GM21447 (cell line): ENCODE data around the gene MYRFL.
"Not testable (repeated sequence)": the region's sequence is repeated elsewhere in the genome, so short reads cannot be mapped to it uniquely, and the experiment has no call there.

Experiments used
- ATAC-seq: cut with Tn5 transposase; IDR thresholded peaks from one replicate; pipeline ENCODE4 v1.9.1; 2021; ENCODE audit not compliant: unreplicated experiment

The MYRFL gene

DNA sequence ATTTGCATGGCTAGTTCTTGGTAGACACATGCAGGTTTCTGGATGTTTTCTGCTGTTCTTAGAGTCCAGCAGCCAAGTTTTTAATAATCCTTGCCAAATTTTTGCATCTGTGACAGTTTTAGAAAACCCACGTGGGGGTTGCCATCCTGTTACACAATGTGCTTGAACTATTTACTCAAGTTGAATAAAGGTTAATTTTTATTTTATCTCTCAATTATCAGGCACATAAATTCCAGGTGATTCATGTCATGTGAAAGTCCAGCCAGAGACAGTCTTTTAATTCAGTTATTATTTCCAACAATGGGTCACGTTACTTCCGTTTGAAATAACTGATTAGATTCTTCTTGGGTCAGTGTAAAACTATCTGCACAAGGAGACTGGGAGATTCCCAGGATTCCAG, 15.7 kb downstream of the MYRFL start:
- ATAC-seq = no peak

DNA sequence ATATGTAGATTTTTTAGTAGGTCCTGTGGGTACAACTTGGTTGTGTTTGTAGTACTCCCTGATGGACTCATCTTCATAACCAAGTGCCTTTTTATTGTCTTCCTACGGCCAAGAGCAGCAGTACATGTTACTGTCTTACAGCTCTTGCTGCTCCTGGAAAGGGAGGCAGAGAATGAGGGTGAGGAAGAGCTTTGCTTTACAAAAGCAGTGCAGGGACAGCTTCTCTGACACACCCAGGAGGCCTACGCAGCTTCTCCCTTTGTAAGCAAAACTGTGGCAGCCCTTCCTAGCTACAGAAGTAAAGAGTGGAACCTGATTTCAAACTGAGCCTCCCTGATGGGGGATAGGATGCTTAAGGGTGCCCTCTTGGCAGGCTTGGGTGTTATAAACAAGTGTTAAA, 18.6 kb downstream of the MYRFL start:
- ATAC-seq = no peak

DNA sequence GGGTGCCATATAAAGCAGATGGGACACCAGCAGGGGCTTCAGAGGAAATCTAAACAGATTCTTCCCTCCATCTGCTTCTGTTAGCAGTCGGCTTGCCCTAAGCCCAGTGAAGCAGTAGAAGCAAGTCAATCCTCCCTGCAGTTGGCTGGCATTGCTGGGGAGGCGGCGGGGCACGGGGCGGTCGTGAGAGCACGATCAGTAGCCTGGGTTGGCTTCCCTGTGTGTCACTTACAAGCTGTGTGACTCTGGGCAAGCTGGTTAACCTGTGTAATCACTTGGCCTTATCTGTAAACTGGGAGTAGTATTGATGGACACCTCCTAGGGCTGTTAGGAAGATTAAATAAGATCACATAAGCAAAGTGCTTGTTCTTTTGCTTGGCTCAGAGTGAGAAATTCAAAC, 19.4 kb downstream of the MYRFL start:
- no peak for ATAC-seq

DNA sequence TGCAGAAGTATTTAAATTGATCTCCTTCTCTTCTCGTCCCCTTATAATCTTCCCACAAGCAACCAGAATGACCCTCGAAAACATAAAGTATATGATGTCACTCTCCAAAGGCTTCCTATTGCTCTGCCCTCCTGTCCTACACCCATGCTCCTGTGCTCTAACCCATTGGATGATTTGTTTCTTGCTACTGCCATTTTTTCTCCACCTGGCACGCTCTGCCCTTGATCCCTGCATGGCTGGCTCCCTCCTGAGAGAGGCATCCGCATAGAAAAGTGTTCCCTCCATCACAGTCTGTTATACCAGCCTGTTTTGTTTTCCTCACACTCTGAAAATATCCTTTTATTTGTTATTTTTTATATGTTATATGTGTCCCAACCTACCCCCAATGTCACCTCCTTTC, 19.8 kb downstream of the MYRFL start:
- no peak for ATAC-seq

DNA sequence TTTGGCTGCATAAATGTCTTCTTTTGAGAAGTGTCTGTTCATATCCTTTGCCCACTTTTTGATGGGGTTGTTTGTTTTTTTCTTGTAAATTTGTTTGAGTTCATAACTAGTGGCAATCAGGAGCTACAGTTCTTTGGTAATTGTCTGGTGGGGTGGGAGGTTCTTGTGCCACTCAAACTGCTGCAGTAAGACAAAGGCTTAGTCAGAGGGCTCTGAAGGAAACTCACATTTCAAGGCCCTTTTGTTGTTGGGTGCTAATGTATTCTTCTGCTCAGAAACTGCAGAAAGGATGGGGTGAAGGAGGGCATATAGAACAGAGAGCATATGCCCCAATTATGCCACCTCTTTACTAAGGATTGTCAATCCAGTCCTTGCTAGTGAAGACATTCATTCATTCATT, 21.9 kb downstream of the MYRFL start:
- no peak for ATAC-seq

DNA sequence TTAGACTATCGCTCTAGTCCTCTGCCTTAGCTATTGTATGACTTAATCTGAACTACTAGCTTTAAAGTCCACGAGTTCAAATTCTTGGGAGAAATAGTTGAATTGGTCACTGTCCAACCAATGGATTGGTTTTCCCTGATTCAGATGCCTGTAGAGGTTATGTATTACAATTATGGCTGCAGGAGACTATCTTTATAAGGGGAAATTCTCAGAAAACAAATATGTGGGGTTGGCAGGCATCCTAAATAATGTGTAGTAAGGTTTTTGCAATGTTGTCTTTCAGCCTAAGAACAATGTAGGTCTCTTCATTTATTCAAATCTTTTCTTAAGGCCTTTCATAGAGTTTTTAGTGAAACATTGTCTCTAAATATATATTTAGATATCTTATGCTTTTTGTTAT, 26.9 kb downstream of the MYRFL start:
- ATAC-seq = no peak

DNA sequence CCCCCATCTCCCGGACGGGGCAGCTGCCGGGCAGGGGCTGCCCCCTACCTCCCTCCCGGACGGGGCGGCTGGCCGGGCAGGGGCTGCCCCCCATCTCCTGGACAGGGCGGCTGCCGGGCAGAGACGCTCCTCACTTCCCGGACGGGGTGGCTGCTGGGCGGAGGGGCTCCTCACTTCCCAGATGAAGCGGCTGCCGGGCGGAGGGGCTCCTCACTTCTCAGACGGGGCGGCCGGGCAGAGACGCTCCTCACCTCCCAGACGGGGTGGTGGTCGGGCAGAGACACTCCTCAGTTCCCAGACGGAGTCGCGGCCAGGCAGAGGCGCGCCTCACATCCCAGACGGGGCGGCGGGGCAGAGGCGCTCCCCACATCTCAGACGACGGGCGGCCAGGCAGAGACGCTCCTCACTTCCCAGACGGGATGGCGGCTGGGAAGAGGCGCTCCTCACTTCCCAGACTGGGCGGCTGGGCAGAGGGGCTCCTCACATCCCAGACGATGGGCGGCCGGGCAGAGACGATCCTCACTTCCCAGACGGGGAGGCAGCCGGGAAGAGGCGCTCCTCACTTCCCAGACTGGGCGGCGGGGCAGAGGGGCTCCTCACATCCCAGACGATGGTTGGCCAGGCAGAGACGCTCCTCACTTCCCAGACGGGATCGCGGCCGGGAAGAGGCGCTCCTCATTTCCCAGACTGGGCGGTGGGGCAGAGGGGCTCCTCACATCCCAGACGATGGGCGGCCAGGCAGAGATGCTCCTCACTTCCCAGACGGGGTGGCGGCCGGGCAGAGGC, 28.3 kb downstream of the MYRFL start:
- not testable (repeated sequence) for ATAC-seq

DNA sequence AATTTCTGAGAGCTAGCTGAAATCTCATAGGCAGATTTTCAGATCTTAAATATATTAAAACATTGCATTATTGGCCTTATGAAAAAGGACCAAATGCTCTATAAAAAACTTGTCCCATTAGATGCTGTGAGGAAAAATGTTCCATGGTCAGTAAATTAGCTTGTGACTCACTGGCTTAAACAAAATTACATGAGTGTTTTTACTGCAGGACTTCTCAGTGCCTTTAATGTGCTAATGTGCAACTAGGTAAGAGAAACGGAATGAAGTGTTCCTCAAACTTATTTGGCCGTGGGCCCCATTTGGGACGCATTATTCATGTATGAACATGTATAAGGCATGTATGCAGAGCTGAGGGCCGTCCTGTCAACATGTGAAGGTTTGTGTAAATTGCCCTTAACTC, 41.7 kb downstream of the MYRFL start:
- ATAC-seq = no peak

DNA sequence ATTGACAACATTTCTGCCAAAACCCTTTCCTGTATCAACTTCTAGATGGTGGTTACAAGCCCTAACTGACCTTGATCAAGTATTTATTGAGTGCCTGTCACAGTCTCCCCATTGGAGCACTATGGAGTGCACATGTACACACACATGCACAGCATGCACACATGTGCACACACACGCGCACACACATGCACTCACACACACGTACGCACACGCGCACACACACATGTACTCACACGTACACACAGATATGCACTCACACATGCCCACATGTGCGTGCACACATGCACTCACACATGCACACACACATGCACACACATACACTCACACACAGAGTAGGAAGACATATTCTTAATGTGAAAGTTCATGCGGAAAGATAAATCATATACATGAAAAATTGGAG, 43.7 kb downstream of the MYRFL start:
- ATAC-seq = no peak

DNA sequence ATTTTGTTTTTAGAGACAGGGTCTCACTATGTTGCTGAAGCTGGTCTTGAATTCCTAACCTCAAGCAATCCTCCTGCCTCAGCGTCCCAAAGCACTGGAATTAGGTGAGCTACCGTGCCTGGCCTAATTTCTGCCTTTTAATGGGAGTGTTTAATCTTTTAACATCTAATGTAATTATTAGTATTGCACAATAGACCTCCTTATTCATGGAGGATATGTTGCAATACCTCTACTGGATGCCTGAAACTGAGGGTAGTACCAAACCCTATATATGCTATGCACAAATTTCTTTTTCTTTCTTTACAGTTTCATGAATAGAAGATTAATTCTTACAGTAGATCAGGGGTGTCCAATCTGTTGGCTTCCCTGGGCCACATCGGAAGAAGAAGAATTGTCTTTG, 47.8 kb downstream of the MYRFL start:
- ATAC-seq = no peak

DNA sequence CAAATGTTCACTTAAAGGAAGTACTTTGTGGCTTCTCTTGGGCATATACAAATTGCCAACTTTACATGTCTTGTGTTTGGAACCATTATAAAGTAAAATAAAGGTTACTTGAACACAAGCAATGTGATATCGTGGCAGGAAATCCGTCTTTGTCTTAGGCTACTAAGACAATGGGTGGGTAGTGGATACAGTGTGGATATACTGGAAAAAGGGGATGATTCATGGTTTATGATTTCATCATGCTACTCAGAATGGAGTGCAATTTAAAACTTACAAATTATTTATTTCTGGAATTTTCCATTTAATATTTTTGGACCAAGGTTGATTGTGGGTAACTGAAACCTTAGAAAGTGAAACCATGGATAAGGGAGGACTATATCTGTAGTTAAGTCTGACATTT, 48.4 kb downstream of the MYRFL start:
- ATAC-seq = no peak

DNA sequence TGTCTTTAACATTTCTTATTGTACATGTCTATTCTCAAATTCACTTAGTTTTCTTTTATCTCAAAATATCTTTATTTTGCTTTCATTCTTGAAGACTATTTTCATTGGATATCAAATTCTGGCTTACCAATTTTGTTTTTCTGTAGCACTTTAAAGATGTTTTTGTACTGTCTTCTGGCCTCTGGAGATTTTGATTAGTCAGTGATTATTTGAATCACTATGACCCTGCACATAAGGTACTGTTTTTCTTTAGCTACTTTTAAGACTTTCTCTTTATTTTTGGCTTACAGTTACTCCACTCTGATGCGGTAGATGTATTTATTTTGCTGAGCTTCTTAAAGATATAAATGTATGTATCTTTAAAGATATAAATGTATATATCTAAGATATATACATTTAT, 49.6 kb downstream of the MYRFL start:
- no peak for ATAC-seq

DNA sequence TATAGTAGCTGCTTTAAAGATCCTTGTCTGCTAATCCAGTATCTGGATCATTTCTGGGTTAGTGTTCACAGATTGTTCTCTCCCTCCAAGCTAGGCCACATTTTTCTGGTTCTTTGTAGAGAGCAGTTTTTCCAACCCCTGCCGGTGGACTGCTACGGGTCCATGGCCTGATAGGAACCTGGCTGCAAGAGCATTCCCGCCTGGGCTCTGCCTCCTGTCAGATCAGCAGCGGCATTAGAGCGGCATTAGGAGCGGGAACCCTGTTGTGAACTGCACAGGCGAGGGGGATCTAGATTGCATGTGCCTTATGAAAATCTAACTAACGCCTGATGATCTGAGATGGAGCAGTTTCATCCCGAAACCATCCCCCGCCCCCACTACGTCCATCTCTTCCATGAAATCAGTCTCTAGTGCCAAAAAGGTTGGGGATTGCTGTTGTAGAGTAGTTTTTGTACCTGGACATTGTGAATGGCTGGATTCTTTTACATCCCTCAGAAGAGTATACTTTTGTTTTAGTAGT, 50.4 kb downstream of the MYRFL start:
- ATAC-seq = no peak

DNA sequence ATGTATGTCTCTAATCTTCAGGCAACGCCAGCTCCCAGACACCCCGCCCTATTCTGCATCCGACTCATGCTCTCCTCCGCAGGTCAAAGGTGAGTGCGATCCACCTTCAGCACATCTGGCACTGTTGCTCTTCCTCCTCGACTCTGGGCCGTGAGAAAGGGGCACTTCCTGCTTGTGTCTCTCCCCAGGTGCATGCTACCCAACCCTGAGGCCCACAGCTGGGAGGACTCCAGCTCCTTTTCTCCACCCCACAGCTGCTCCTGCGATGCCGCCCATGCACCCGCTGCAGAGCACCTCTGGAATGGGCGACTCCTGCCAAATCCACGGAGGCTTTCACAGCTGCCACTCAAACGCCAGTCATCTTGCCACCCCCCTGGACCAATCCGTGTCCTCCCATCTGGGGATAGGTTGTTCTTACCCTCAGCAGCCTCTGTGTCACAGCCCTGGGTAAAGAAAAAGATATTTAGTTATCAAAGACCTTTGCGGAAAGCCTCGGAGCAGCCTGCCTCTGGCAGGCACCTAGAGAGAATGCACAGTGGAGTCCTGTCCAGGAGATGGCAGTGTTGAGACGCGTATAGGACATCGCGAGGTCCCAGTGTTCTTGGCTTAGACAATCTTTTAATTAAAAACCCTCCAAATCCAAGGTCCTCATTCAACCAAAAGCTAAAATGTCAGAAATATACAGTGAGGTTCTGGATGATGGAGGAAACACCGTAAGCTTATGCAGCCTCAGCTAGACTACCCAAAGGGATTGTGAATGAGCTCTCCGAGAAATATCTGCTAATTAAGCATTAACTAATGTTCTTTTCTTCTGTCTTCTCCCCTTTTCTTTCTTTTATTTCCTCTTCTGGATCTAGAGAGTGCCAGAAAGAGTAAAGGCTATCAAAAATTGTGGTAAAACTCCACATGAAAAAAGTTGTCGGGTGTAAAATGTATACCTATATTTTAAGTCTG, 54.3 kb downstream of the MYRFL start:
- ATAC-seq = peak; percentile 88

DNA sequence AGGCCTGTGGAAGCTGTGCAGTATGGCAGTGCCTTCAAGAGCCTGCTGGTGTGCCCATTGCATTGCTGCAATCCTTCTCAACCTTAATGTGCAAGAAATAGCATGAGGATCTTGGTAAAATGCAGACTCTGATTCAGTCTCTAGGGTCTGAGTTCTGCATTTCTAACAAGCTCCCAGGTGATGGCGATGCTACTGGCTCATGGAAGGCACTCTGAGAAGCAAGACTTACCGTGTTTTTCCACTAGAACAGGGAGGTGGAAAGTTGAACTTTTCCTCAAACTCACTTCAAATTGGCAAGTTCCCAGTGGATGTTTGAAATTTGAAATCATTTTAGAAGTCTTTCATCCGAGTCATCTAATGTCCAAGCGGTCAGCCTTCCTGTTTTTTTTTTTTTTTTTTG, 55.5 kb downstream of the MYRFL start:
- no peak for ATAC-seq

DNA sequence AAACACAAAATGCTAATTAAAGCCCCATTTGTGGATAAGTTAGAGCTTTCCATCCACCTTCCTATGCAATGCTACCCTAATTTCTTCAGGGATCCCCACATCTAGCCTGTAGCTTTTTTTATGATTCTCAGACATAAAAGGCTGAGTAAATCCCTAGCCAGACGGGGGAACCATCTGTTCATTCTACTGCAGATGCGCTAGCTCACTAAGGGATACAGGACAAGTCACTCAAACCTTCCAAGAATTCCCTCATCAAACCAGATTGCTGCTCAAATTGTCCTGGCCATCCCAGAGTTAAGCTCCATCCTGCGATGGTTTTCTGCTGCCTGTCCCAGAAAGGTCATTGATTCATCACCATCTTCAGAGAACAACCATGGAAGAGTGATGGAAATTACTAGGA, 56.7 kb downstream of the MYRFL start:
- ATAC-seq = no peak

DNA sequence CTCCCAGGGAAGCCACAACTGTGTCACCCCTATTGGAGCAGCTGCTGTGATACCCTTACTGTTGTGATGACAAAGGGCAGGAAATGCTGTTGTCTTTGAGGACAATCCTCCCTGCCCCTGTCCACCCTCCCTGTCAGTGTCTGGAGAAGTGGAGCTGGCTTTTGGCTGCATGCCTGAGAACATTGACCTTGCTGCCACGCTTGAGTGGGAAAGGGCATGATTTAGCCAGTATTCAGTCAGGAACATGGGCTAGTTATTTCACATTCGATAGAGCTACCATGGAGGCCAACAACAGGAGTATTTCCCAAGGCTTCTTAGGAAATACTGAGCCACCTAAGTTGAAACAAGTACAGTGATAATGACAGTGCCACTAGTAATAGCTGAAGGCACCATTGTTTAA, 59.4 kb downstream of the MYRFL start:
- no peak for ATAC-seq

DNA sequence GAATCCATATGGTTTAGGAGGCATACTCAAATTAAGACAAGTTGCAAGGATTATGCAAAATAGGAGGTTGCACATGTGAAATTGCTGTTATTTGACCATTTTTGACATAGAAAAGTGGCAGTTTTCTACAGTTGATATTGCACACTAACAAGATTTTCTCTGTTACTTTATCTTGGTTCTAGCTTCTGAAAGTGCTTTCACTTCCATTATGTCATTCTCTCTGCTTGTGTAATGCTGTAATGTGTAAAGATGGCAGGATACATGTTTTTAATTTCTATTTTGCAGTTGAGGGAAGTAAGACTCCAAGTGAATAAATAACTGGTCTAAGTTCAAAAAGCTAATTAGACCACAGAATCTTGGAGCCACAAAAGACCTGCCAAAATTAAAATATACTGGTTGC, 60.6 kb downstream of the MYRFL start:
- ATAC-seq = no peak

DNA sequence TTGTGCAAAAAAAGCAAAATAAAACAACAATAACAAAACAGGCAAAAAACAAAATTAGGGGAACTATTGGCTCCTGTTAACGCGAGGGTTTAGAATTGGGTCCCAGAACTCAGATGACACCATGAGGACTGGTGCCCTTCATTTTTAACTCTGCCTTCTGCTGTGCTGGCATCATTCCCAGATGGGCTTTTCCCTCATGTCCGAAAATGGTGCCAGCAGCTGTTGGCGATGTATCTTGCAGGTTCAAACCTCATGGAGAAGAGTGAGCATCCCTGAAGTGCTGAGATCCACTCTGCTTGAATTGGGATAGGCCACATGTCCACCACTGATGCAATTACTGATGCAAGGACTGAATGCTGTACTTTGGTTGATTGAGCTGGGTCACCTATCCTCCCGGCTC, 61.1 kb downstream of the MYRFL start:
- ATAC-seq = no peak

DNA sequence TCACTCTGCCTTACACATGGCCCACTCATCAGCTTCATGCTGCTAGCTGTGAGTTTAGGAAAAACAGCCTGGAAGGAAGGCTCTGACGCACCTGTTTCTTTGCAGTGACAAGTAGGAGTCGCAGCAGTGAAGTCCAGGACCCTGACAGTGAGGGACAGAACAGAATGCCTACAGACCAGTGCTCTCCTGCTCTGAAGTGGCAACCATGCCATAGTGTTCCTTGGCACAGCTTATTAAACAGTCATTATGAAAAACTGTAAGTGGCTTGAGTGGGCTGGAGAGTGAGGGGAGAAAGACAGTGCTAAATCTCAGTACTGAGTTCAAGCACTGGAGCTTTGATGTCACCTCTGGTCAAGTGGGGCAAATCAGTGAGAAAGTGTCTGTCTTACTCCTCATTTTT, 61.7 kb downstream of the MYRFL start:
- no peak for ATAC-seq

DNA sequence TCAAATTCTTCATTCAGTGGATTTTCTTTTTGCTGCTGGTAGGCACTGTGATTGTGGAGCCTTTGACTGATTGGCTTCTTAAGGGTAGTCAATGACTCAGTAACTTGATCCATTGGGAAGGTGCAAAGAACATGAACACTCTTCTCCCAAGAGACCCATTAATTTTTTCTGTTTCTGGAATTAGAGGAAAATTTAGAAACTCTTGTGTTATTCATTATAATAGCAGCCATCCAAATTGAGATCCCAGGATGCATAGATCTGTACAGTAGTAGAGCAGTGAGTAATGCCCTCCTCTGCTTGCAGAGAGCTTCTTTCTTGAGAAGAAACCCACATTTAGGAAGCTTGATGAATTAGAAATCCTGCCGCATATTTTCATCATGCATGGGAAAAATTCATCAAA, 63.9 kb downstream of the MYRFL start:
- ATAC-seq = no peak

DNA sequence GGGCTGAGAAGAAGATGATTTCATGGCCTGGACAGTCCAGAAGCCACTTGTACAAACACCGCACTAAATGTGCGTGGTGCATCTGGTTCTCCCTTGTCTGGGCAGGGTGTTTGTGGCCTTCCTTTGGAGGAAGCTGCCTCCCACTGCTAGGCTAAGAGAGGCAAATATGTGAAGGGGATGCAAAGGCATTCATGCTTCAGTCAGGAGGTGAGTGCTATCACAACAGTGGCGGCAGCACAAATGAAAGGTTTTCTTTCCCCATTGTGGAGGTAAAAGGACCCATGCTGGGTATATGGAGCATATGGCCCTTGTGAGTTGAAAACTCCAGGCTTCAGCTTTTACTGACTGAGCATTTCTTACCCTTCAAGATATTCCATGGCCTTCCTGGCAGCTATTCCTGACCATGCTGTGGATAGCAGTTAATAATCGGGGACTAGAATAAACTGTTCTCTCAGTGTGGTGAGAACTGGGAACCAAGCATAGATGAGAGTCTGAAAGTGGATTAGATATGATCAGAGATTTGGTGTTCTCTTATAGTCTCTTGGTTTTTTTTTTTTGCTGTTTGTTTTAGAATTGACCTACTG, 69.9 kb downstream of the MYRFL start:
- no peak for ATAC-seq
